OCI-LY1 (cell line): ENCODE results near the gene HFE.

ENCODE experiments used
- EZH2 ChIP-seq: fragments of 200-600 bp; sonication (generic), shearing (Covaris generic); IDR thresholded peaks from 2 replicates; pipeline ENCODE4 v1.8.0; 2017; ENCODE audit warnings: borderline replicate concordance, mixed run types, mild to moderate bottlenecking, antibody characterized with exemption, low read length, moderate library complexity, mixed read lengths
- TF ChIP-seq, protein P1 (sequence below): fragments of 200-600 bp; sonication (generic), shearing (Covaris generic); IDR thresholded peaks from 2 replicates; pipeline ENCODE4 v1.5.1; 2017; ENCODE audit warnings: mild to moderate bottlenecking, antibody characterized with exemption, low read length, moderate library complexity, mixed read lengths

DNA sequence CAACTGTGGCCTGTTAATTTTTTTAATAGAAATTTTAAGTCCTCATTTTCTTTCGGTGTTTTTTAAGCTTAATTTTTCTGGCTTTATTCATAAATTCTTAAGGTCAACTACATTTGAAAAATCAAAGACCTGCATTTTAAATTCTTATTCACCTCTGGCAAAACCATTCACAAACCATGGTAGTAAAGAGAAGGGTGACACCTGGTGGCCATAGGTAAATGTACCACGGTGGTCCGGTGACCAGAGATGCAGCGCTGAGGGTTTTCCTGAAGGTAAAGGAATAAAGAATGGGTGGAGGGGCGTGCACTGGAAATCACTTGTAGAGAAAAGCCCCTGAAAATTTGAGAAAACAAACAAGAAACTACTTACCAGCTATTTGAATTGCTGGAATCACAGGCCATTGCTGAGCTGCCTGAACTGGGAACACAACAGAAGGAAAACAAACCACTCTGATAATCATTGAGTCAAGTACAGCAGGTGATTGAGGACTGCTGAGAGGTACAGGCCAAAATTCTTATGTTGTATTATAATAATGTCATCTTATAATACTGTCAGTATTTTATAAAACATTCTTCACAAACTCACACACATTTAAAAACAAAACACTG is 10.1 kb downstream of the HFE start:
- TF ChIP-seq, protein P1, sequence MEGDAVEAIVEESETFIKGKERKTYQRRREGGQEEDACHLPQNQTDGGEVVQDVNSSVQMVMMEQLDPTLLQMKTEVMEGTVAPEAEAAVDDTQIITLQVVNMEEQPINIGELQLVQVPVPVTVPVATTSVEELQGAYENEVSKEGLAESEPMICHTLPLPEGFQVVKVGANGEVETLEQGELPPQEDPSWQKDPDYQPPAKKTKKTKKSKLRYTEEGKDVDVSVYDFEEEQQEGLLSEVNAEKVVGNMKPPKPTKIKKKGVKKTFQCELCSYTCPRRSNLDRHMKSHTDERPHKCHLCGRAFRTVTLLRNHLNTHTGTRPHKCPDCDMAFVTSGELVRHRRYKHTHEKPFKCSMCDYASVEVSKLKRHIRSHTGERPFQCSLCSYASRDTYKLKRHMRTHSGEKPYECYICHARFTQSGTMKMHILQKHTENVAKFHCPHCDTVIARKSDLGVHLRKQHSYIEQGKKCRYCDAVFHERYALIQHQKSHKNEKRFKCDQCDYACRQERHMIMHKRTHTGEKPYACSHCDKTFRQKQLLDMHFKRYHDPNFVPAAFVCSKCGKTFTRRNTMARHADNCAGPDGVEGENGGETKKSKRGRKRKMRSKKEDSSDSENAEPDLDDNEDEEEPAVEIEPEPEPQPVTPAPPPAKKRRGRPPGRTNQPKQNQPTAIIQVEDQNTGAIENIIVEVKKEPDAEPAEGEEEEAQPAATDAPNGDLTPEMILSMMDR: peak; percentile 80
- no peak for TF ChIP-seq EZH2
